GM23338 (cell line): ENCODE results near the gene ABAT. TPM values are rescaled to one million over a fixed set of nuclear protein-coding genes. Genes with fewer than 3 reads are reported as not detected.

Experiments
- ATAC-seq: fragments of 200-7000 bp; cut with Tn5 transposase; 3 replicates; pipeline ENCODE4 v1.9.1; 2020
- DNase-seq: peaks from one replicate; pipeline ENCODE4 v3.0.0-alpha.2; 2015; ENCODE audit warnings: low spot score
- H2AFZ ChIP-seq: fragments of 200-600 bp; sonication (generic); 2 replicates; pipeline ENCODE4 v1.8.0; 2016; ENCODE audit warnings: antibody characterized with exemption, mild to moderate bottlenecking, moderate library complexity
- H3F3A ChIP-seq: fragments of 200-600 bp; sonication (generic); replicated peaks from 2 replicates; pipeline ENCODE4 v1.8.0; 2017; ENCODE audit warnings: antibody characterized with exemption, mixed run types, low read depth
- H3K27ac ChIP-seq: fragments of 200-600 bp; sonication (generic); 2 replicates; pipeline ENCODE4 v1.6.1; 2016; ENCODE audit warnings: low read depth
- H3K27me3 ChIP-seq: fragments of 200-600 bp; sonication (generic); 2 replicates; pipeline ENCODE4 v1.8.0; 2016; ENCODE audit warnings: mild to moderate bottlenecking, mixed run types, moderate library complexity; ENCODE audit not compliant: insufficient read depth
- H3K36me3 ChIP-seq: fragments of 200-600 bp; sonication (generic); 2 replicates; pipeline ENCODE4 v1.8.0; 2016; ENCODE audit warnings: mild to moderate bottlenecking; ENCODE audit not compliant: insufficient read depth
- H3K4me1 ChIP-seq: fragments of 200-600 bp; sonication (generic); 2 replicates; pipeline ENCODE4 v1.8.0; 2016; ENCODE audit warnings: mild to moderate bottlenecking, moderate library complexity; ENCODE audit not compliant: insufficient read depth
- H3K4me2 ChIP-seq: fragments of 200-600 bp; sonication (generic); 2 replicates; pipeline ENCODE4 v1.7.1; 2017; ENCODE audit warnings: mixed run types
- H3K4me3 ChIP-seq: fragments of 200-600 bp; sonication (generic); 2 replicates; pipeline ENCODE4 v1.6.1; 2016; ENCODE audit warnings: mixed run types
- H3K79me2 ChIP-seq: fragments of 200-600 bp; sonication (generic); replicated peaks from 2 replicates; pipeline ENCODE4 v1.8.0; 2017; ENCODE audit warnings: mild to moderate bottlenecking; ENCODE audit not compliant: insufficient read depth
- H3K9me2 ChIP-seq: fragments of 200-600 bp; sonication (generic); 2 replicates; pipeline ENCODE4 v1.8.0; 2017; ENCODE audit not compliant: insufficient read depth
- H4K20me1 ChIP-seq: fragments of 200-600 bp; sonication (generic); replicated peaks from 2 replicates; pipeline ENCODE4 v1.8.0; 2017; ENCODE audit warnings: mild to moderate bottlenecking; ENCODE audit not compliant: insufficient read depth
- H3K27ac Mint-ChIP-seq: 2 replicates; pipeline ENCODE4 v1.8.0; 2020; ENCODE audit warnings: inconsistent platforms, mild to moderate bottlenecking, moderate library complexity, mixed read lengths
- H3K27me3 Mint-ChIP-seq: 3 replicates; pipeline ENCODE4 v1.8.0; 2022; ENCODE audit warnings: low read depth, mild to moderate bottlenecking, moderate library complexity, mixed read lengths, inconsistent platforms; ENCODE audit not compliant: insufficient read depth, poor library complexity
- H3K36me3 Mint-ChIP-seq: 3 replicates; pipeline ENCODE4 v1.8.0; 2021; ENCODE audit warnings: low read depth, mild to moderate bottlenecking, inconsistent platforms, moderate library complexity, mixed read lengths
- H3K4me1 Mint-ChIP-seq: 3 replicates; pipeline ENCODE4 v1.8.0; 2020; ENCODE audit warnings: mild to moderate bottlenecking, inconsistent platforms, mixed read lengths
- H3K4me3 Mint-ChIP-seq: 3 replicates; pipeline ENCODE4 v1.8.0; 2021; ENCODE audit warnings: moderate library complexity, mild to moderate bottlenecking, inconsistent platforms, mixed read lengths
- H3K9me3 Mint-ChIP-seq: 3 replicates; pipeline ENCODE4 v1.8.0; 2020; ENCODE audit warnings: moderate library complexity, mild to moderate bottlenecking, inconsistent platforms, mixed read lengths
- CREB1 ChIP-seq: fragments of 250-450 bp; sonication (Bioruptor Pico); IDR thresholded peaks from 2 replicates; pipeline ENCODE4 v1.5.0; 2020; ENCODE audit warnings: low read depth, mild to moderate bottlenecking, moderate library complexity
- CTCF ChIP-seq, 2 experiments: fragments of 200-600 bp in 1 of 2; sonication (generic) in 1 of 2; conservative IDR thresholded peaks; 2 replicates each; pipeline versions ENCODE4 v1.5.1 to v1.6.1; 2016 to 2017; ENCODE audit warnings: antibody characterized with exemption in 2 of 2, low read depth in 2 of 2, mild to moderate bottlenecking in 2 of 2, moderate library complexity in 1 of 2
- ETS1 ChIP-seq: IDR thresholded peaks from 2 replicates; pipeline ENCODE4 v1.6.1; 2016; ENCODE audit warnings: antibody characterized with exemption
- EZH2 ChIP-seq: fragments of 200-600 bp; sonication (generic); IDR thresholded peaks from one replicate; pipeline ENCODE4 v1.8.0; 2017; ENCODE audit warnings: antibody characterized with exemption, mild to moderate bottlenecking, low read depth; ENCODE audit not compliant: unreplicated experiment
- EZH2phosphoT487 ChIP-seq: fragments of 200-600 bp; sonication (generic); IDR thresholded peaks from one replicate; pipeline ENCODE4 v1.8.1; 2018; ENCODE audit warnings: antibody characterized with exemption; ENCODE audit not compliant: unreplicated experiment
- JUNB ChIP-seq: IDR thresholded peaks from one replicate; pipeline ENCODE4 v1.6.1; 2016; ENCODE audit warnings: antibody characterized with exemption; ENCODE audit not compliant: unreplicated experiment
- NANOG ChIP-seq: IDR thresholded peaks from 2 replicates; pipeline ENCODE4 v1.6.1; 2016; ENCODE audit warnings: antibody characterized with exemption, borderline replicate concordance
- POLR2AphosphoS5 ChIP-seq: IDR thresholded peaks from 2 replicates; pipeline ENCODE4 v1.6.1; 2016; ENCODE audit warnings: antibody characterized with exemption, low read depth
- REST ChIP-seq: IDR thresholded peaks from one replicate; pipeline ENCODE4 v1.6.1; 2018; ENCODE audit warnings: antibody characterized with exemption; ENCODE audit not compliant: unreplicated experiment
- STAT1 ChIP-seq: IDR thresholded peaks from one replicate; pipeline ENCODE4 v1.6.1; 2016; ENCODE audit warnings: antibody characterized with exemption; ENCODE audit not compliant: unreplicated experiment
- ZNF114 ChIP-seq: fragments of 250-450 bp; sonication (Bioruptor Pico); IDR thresholded peaks from 2 replicates; pipeline ENCODE4 v1.5.0; 2020; ENCODE audit warnings: mild to moderate bottlenecking, moderate library complexity
- ZNF331 ChIP-seq: fragments of 250-450 bp; sonication (Bioruptor Pico); IDR thresholded peaks from 2 replicates; pipeline ENCODE4 v1.5.0; 2020; ENCODE audit warnings: low read depth, mild to moderate bottlenecking, moderate library complexity
- ZNF462 ChIP-seq: fragments of 250-450 bp; sonication (Bioruptor Pico); IDR thresholded peaks from 2 replicates; pipeline ENCODE4 v1.5.0; 2020; ENCODE audit warnings: mild to moderate bottlenecking, moderate library complexity
- polyA plus RNA-seq: library from polyadenylated mRNA; unstranded; fragments of >200 nt; fragmentation: Nextera tagmentation; extraction: Ambion mirVana; gene quantifications from 2 replicates; pipeline ENCODE4 v1.2.1, GENCODE V29; 2016
- total RNA-seq: library from RNA; depleted of rRNA; stranded (reverse); fragments of >200 nt; shearing (Covaris generic); gene quantifications from 2 replicates; pipeline ENCODE4 v1.2.3, GENCODE V29; 2014

ABAT gene
- total and polyA plus RNA-seq, 2 experiments from 2014 or later = 4.4 to 8.8 TPM

GRCh38 chr16:8722025-8722348, 47.6 kb downstream of the ABAT start:
- ATAC-seq (no peak), DNase-seq (no peak)
- Mint-ChIP-seq H3K27me3 (peaks cover 3% of the 10 kb centered on the region), H3K9me3 (no peaks in the 10 kb centered on the region; the same call in 1 of the 3 replicates), H3K4me3 (no peak overlapping the region), H3K27ac (no peak overlapping the region), H3K36me3 (no peaks in the 10 kb centered on the region), H3K4me1 (peaks cover 11% of the 10 kb centered on the region; the same call in 2 of the 3 replicates)
- Histone ChIP-seq H3K27me3 (no peaks in the 10 kb centered on the region), H3K4me2 (no peak overlapping the region), H4K20me1 (peaks cover 3% of the 10 kb centered on the region; the same call in 1 of the 2 replicates), H3K4me3 (no peak overlapping the region), H3K27ac (no peak overlapping the region), H3F3A (0 out of 2 replicates have a peak, but pooled peaks cover 5% of the 10 kb centered on the region), H2AFZ (no peak overlapping the region), H3K79me2 (no peaks in the 10 kb centered on the region), H3K36me3 (no peaks in the 10 kb centered on the region), H3K4me1 (peaks cover 20% of the 10 kb centered on the region; the same call in 1 of the 2 replicates), H3K9me2 (no peaks in the 10 kb centered on the region)
- TF ChIP-seq EZH2 (no peak), ZNF331 (CRISPR knock-in tag) (no peak), ZNF114 (CRISPR knock-in tag) (no peak), ETS1 (no peak), STAT1 (no peak), EZH2phosphoT487 (no peak), CREB1 (CRISPR knock-in tag) (no peak), ZNF462 (CRISPR knock-in tag) (no peak), POLR2AphosphoS5 (no peak), JUNB (no peak), REST (no peak), CTCF (conservative IDR thresholded peaks at IDR 0.05; ENCODE audit: low read depth in 2 of 2) (no peak), NANOG (no peak)
